ENCODE measurements around the gene NFATC2IP. TPM values are rescaled to one million over a fixed set of nuclear protein-coding genes. Genes with fewer than 3 reads are reported as not detected.

The NFATC2IP gene
- total RNA-seq, 1 experiment from 2014 or later = 58.2 TPM

DNA sequence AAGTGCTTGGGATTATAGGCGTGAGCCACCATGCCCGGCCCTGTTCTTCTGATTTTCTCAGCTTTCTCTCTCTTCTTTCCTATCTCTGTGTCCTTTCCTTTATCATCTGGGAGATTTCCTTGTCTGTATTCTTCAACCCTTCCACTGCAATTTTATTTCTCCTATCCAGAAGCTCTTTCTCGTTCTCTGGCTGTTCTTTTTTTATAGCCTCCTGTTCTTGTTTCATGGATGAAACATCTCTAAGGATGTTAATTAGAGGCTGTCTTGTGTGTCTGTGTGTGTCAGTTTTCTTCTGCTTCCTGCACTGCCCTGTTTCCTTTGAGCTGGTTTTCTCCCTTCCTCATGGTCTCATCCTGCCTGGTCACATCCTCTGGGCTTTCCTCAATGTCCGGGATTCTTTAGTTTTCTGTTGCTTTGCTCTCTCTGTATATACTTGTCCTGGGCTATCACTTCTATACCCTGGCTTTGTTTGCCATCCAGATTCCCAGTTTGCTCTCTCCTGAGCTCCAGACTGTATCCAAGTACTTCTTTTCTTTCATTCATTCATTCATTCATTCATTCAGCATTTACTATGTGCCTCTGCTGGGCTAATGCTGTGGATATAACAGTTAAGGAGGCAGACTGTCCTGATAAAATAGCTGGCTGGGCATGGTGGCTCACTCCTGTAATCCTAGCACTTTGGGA lies 36.6 kb downstream of the NFATC2IP start:
- POLR2A ChIA-PET = no interaction called here
- no peaks in the 10 kb centered on the region for H3K4me1 ChIP-seq
- no peak overlapping the region for H3K4me3 ChIP-seq (ENCODE audit: low read depth, low read length)
- no peaks in the 10 kb centered on the region for H3K27me3 ChIP-seq (replicated peaks; ENCODE audit: control insufficient read depth, insufficient read depth, low read length)
- intact Hi-C loops (cut with micrococcal nuclease; ENCODE audit: unreplicated experiment) = no loop called here
- no peak for DNase-seq
- CTCF ChIA-PET = no interaction called here
- no peaks in the 10 kb centered on the region for H3K9me3 ChIP-seq
- no TSS peak for BruUV-seq (replicated peaks)
- TF ChIP-seq, protein P1, sequence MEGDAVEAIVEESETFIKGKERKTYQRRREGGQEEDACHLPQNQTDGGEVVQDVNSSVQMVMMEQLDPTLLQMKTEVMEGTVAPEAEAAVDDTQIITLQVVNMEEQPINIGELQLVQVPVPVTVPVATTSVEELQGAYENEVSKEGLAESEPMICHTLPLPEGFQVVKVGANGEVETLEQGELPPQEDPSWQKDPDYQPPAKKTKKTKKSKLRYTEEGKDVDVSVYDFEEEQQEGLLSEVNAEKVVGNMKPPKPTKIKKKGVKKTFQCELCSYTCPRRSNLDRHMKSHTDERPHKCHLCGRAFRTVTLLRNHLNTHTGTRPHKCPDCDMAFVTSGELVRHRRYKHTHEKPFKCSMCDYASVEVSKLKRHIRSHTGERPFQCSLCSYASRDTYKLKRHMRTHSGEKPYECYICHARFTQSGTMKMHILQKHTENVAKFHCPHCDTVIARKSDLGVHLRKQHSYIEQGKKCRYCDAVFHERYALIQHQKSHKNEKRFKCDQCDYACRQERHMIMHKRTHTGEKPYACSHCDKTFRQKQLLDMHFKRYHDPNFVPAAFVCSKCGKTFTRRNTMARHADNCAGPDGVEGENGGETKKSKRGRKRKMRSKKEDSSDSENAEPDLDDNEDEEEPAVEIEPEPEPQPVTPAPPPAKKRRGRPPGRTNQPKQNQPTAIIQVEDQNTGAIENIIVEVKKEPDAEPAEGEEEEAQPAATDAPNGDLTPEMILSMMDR (IDR thresholded peaks at IDR 0.05; ENCODE audit: insufficient read depth in 1 of 2, low read depth in 1 of 2, low read length in 1 of 2, severe bottlenecking in 1 of 2, unreplicated experiment in 1 of 2) = no peak
- H3K36me3 ChIP-seq (ENCODE audit: control insufficient read depth, insufficient read depth, low read length) = no peaks in the 10 kb centered on the region; the same call in 1 of the 2 replicates
- H3K27ac Mint-ChIP-seq (ENCODE audit: unreplicated experiment) = peak overlapping the region; percentile 2
- peaks cover 11% of the 10 kb centered on the region for H3K36me3 Mint-ChIP-seq (ENCODE audit: insufficient read depth, unreplicated experiment)
- H3K27me3 Mint-ChIP-seq (ENCODE audit: insufficient read depth, unreplicated experiment) = no peaks in the 10 kb centered on the region
- H3K4me1 Mint-ChIP-seq (ENCODE audit: low read depth, unreplicated experiment) = no peaks in the 10 kb centered on the region
- H3K9me3 Mint-ChIP-seq (ENCODE audit: unreplicated experiment) = no peaks in the 10 kb centered on the region
- H3K4me3 Mint-ChIP-seq (ENCODE audit: unreplicated experiment) = no peak overlapping the region

DNA sequence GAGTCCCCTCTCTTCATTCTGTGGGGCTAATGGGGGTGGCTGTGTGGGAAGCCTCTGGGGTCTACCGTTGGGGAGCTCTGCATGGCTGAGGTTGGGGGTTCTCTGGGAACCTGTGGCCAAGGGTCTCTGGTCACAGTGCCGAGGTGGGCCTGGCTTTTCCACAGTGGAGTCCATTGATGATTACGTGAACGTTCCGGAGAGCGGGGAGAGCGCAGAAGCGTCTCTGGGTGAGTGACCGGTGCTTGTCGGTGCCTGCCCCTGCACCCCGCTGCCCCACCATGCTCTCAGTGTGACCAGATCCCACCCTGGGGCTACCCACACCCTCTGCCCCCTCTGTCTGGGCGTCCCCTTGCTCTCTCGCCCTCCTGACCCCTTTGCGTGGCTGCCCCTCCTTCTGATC lies 38.6 kb downstream of the NFATC2IP start:
- Histone ChIP-seq H3K4me3 (ENCODE audit: low read depth, low read length) (no peak overlapping the region), H3K9me3 (no peaks in the 10 kb centered on the region), H3K36me3 (ENCODE audit: control insufficient read depth, insufficient read depth, low read length) (no peaks in the 10 kb centered on the region), H3K27me3 (replicated peaks; ENCODE audit: control insufficient read depth, insufficient read depth, low read length) (no peaks in the 10 kb centered on the region), H3K4me1 (no peaks in the 10 kb centered on the region)
- TF ChIP-seq, protein P1 (IDR thresholded peaks at IDR 0.05; ENCODE audit: insufficient read depth in 1 of 2, low read depth in 1 of 2, low read length in 1 of 2, severe bottlenecking in 1 of 2, unreplicated experiment in 1 of 2) = no peak
- Mint-ChIP-seq H3K36me3 (ENCODE audit: insufficient read depth, unreplicated experiment) (peaks cover 11% of the 10 kb centered on the region), H3K27me3 (ENCODE audit: insufficient read depth, unreplicated experiment) (no peaks in the 10 kb centered on the region), H3K9me3 (ENCODE audit: unreplicated experiment) (no peaks in the 10 kb centered on the region), H3K4me3 (ENCODE audit: unreplicated experiment) (no peak overlapping the region), H3K4me1 (ENCODE audit: low read depth, unreplicated experiment) (no peaks in the 10 kb centered on the region), H3K27ac (ENCODE audit: unreplicated experiment) (no peak overlapping the region)
- CTCF ChIA-PET = no interaction called here
- intact Hi-C loops (cut with micrococcal nuclease; ENCODE audit: unreplicated experiment) = no loop called here
- no peak for DNase-seq
- no TSS peak for BruUV-seq (replicated peaks)
- POLR2A ChIA-PET = no interaction called here

DNA sequence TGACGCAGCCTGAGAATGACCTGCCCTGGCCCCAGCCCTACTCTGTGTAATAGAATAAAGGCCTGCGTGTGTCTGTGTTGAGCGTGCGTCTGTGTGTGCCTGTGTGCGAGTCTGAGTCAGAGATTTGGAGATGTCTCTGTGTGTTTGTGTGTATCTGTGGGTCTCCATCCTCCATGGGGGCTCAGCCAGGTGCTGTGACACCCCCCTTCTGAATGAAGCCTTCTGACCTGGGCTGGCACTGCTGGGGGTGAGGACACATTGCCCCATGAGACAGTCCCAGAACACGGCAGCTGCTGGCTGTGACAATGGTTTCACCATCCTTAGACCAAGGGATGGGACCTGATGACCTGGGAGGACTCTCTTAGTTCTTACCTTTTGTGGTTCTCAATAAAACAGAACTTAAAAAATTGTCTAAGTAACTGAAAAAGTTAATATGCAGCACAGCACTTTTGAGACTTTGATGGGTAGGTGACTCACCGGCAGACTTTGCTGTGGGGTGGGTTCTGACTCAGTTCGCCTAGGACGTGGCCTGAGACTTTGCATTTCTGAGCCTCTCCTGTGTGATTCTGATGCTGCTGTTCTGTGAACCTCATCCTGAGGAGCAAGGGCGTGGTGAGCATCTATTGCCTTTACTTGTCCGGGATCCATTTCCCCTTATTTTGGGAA lies 39.8 kb downstream of the NFATC2IP start:
- POLR2A ChIA-PET = no interaction called here
- intact Hi-C loops (cut with micrococcal nuclease; ENCODE audit: unreplicated experiment) = no loop called here
- no peak overlapping the region for H3K4me3 Mint-ChIP-seq (ENCODE audit: unreplicated experiment)
- CTCF ChIA-PET = no interaction called here
- no peak for DNase-seq
- no peak overlapping the region for H3K27ac Mint-ChIP-seq (ENCODE audit: unreplicated experiment)
- no TSS peak for BruUV-seq (replicated peaks)
- H3K36me3 Mint-ChIP-seq (ENCODE audit: insufficient read depth, unreplicated experiment) = peaks cover 8% of the 10 kb centered on the region
- H3K27me3 Mint-ChIP-seq (ENCODE audit: insufficient read depth, unreplicated experiment) = no peaks in the 10 kb centered on the region
- TF ChIP-seq, protein P1 (IDR thresholded peaks at IDR 0.05; ENCODE audit: insufficient read depth in 1 of 2, low read depth in 1 of 2, low read length in 1 of 2, severe bottlenecking in 1 of 2, unreplicated experiment in 1 of 2) = no peak
- Histone ChIP-seq H3K36me3 (ENCODE audit: control insufficient read depth, insufficient read depth, low read length) (no peaks in the 10 kb centered on the region), H3K27me3 (replicated peaks; ENCODE audit: control insufficient read depth, insufficient read depth, low read length) (no peaks in the 10 kb centered on the region), H3K4me1 (no peaks in the 10 kb centered on the region), H3K9me3 (no peaks in the 10 kb centered on the region), H3K4me3 (ENCODE audit: low read depth, low read length) (no peak overlapping the region)
- no peaks in the 10 kb centered on the region for H3K4me1 Mint-ChIP-seq (ENCODE audit: low read depth, unreplicated experiment)
- H3K9me3 Mint-ChIP-seq (ENCODE audit: unreplicated experiment) = no peaks in the 10 kb centered on the region
